Mesodermal cell (in vitro differentiated cells): Measurements from ENCODE around the gene SRGAP2B.
"Not testable (repeated sequence)": the region's sequence is repeated elsewhere in the genome, so short reads cannot be mapped to it uniquely, and the experiment has no call there.

Experiments
- H3K27ac ChIP-seq: 2 replicates; pipeline ENCODE4 v1.7.0; 2013; ENCODE audit warnings: mild to moderate bottlenecking, low read depth, low read length, moderate library complexity; ENCODE audit not compliant: severe bottlenecking
- H3K36me3 ChIP-seq: 2 replicates; pipeline ENCODE4 v1.7.1; 2013; ENCODE audit warnings: mild to moderate bottlenecking, low read length, moderate library complexity; ENCODE audit not compliant: control insufficient read depth, insufficient read depth
- H3K4me1 ChIP-seq: one replicate; pipeline ENCODE4 v1.7.1; 2013; ENCODE audit warnings: mild to moderate bottlenecking, low read length; ENCODE audit not compliant: insufficient read depth, control insufficient read depth, poor library complexity, severe bottlenecking
- H3K4me3 ChIP-seq: 2 replicates; pipeline ENCODE4 v1.7.0; 2013; ENCODE audit warnings: low read length, control low read depth, mild to moderate bottlenecking; ENCODE audit not compliant: insufficient read depth, poor library complexity, severe bottlenecking; ENCODE audit errors: extremely low read depth
- H3K9me3 ChIP-seq: 2 replicates; pipeline ENCODE4 v1.7.1; 2013; ENCODE audit warnings: mild to moderate bottlenecking, low read length, moderate library complexity; ENCODE audit not compliant: control insufficient read depth
- WGBS, 2 experiments: methylation state at CpG; one replicate each; pipeline ENCODE4 v1.1.5; 2013; ENCODE audit warnings: missing lambda C conversion rate in 2 of 2; ENCODE audit not compliant: insufficient coverage in 2 of 2; 5-methylcytosine and 5-hydroxymethylcytosine counted together

SRGAP2B gene

DNA sequence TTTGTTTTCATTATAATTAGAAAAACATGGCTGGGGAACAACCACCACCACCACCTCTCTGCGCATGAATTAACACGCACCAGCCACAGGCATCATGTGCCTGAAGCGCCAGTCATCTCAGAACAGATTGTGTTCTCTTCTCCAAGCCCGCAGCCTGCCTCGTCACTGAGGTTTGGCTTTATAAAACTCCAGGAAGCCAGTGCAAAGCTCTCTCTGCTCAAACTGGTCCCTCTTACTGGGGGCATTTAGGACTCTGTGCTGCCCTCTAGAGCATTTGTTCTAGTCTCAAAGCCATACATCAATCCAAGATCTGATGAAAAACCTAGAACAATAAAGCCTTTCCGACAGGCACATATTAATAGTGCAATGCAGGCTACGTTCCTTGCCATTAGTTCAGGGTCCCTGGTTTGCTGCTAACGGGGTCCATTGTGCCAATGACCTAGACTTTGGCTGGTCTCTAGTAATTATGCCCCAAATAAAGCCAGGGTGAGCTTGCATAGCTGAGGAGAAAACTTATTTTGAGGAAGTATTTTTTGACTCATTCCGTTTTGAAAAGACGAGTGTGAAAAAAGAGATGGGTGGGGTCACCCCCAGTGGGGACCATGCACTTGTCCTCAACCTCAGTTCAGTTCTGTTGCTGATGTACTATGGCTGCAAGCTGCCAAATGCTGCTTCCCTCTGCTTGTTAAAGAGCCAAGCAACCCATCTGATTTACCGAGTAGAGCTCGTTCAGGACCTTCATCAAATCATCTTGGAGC, 181.0 kb downstream of the SRGAP2B start:
- WGBS, 2 experiments, result no CpG with 5 or more reads among the region's 12 CpGs
- not testable (repeated sequence) for H3K27ac ChIP-seq, H3K36me3 ChIP-seq, H3K4me1 ChIP-seq, H3K4me3 ChIP-seq, H3K9me3 ChIP-seq

DNA sequence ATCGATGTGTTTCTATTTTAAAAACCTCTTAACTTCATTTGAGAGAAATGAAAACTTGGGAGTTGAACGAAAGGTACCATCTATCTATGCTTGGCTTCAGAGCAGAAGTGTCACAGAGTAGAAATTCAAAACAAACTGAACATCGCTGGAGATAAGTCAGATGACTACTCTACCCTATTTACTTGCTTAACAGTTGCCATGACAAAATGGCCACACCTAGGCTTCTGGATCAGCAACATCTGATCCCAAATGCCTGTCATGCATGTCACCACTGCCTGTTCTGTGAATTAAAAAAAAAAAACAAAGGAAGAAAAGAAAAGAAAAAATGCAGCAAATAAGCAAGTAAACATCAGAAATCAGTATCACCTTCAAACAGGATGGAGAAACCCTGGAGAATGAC, 181.7 kb downstream of the SRGAP2B start:
- H3K36me3 ChIP-seq, H3K4me3 ChIP-seq, H3K27ac ChIP-seq, H3K4me1 ChIP-seq, H3K9me3 ChIP-seq: not testable (repeated sequence)
- WGBS, 2 experiments, result no CpG with 5 or more reads among the region's 3 CpGs

DNA sequence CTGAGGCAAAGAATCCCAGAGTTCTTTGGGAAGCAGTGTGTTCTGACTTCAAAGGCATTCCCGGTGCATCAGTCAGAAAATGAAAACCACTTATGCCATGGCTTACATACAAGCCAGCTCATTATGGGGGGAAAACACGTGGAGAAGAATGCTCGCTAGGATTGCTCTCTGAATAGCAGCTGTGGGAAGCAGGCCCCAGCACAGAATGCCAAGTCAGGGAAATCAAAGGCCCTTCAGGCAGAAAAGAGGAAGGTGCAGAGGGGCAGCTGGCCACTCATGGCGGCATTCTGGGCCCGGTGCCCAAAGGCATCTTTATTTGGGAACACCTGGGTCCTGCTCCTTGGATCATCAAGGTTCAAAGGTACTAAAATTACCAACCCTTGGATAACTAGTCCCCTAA, 184.4 kb downstream of the SRGAP2B start:
- H3K27ac ChIP-seq, H3K4me1 ChIP-seq, H3K36me3 ChIP-seq, H3K9me3 ChIP-seq, H3K4me3 ChIP-seq: not testable (repeated sequence)
- no CpG with 5 or more reads among the region's 5 CpGs for WGBS, 2 experiments

DNA sequence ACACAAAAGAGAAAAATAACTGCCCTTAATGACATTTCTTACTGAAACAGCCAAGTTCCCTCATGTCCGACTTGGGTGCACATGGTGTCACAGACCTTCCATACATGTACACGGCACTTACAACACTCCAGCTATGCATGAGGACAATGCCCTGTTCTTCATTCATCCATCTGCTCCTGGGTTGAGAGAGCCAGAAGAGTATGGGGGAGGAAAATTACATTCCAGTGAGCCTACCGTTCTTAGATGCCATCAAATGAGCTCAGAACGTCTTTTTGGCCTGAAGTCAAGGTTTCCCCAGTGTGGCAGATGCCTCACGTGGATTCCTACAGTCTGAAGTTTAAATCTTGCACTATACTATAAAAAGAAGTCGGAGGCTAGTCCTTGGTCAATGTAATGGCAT, 194.3 kb downstream of the SRGAP2B start:
- not testable (repeated sequence) for H3K4me1 ChIP-seq
- WGBS, 2 experiments, result no CpG with 5 or more reads among the region's 6 CpGs

DNA sequence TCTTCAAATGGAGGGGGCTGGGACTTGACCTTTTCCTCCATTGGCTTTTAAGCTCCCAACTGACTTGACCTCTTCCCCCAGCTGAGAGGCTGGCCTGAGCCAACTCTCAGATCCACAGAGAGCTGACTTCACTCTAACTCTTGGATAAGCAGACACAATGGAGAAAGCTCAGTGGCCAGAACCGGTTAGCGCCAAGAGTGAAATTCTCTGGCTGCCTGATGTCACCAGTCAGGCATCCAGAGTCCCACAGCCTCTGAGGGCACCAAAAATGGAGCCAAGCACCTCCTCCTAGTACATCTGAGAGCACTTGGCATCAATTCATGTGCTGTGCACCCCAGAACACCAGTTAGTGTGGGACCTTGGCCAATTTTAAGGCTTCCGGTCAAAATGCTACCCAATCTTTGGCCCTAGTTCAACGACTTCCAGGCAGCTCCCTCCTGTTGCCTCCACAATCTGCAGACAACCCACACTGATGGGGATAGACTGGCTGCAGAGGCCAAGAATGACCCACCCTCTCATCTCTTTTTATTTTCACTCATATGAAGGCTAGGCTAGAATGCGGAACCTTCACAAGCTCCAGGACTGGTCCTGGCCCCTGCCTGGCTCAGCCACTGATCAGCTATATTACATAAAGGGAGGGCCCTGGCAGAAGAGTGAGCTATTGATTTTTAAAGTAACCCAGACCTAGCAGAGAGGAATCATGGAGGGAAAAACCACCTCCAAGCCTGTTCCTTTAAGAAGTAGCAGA, 200.5 kb downstream of the SRGAP2B start:
- H3K4me3 ChIP-seq, H3K27ac ChIP-seq, H3K4me1 ChIP-seq, H3K36me3 ChIP-seq, H3K9me3 ChIP-seq: not testable (repeated sequence)
- no CpG with 5 or more reads among the region's 5 CpGs for WGBS, 2 experiments

More for the DNA sequence above, 194.3 kb downstream of the SRGAP2B start:
- H3K27ac ChIP-seq, H3K4me3 ChIP-seq, H3K36me3 ChIP-seq, H3K9me3 ChIP-seq: not testable (repeated sequence)

DNA sequence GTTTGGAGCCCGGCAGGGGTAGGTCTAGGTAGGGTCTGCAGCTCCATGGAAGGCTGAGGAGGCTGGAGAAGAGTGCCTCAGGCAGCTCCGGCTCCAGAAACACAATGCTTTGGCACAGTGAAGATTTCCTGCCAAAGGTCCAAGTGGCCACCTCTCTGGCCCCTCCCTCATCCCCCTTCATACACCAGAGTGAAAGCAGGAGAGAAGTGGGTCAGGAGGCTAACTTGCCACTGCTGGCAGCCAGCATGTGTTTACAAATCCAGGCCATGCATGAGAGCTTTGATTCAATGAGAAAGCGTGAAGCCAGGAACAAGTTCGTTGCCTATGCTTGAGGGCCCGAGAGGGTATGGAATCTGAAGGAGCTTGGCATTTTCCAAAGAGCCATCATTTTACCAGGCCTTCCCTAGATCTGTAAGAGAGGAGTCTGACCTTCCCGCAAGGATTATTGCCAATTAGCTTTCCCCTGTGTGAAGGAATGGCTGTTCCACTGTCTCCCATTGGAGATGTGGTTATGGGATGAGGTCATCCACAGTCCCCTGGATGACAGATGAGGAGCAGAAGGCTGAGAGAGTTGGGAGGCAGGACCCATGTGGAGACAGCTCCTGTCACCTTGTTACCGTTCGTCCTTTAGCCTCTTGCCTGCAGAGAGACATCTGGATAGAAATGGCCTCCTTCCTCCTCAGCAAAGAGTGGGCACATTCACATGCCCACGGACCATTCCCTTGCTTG, 201.3 kb downstream of the SRGAP2B start:
- H3K27ac ChIP-seq, H3K4me1 ChIP-seq: not testable (repeated sequence)
- no CpG with 5 or more reads among the region's 9 CpGs for WGBS, 2 experiments

DNA sequence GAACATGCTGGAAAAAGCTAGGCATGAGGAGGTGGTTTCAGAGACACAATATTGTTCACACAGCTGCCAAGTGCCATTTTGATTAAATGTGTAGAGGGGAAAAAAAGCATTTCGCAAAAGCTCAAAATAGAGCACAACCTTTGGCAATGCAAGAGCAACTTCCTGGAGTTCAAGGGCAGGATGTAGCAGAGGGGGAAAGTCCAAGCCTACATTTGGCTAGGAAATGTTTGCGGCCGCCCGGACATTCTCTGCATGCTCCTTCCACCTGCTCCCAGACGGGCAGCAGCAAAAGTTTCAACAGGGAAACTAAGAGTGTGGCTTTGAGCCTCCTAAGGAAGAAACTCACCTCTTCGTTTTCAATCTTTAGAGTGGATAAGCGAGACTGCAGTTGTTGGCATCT, 202.1 kb downstream of the SRGAP2B start:
- no CpG with 5 or more reads among the region's 7 CpGs for WGBS, 2 experiments
- H3K4me3 ChIP-seq, H3K36me3 ChIP-seq: not testable (repeated sequence)

More for the DNA sequence above, 201.3 kb downstream of the SRGAP2B start:
- not testable (repeated sequence) for H3K9me3 ChIP-seq, H3K4me3 ChIP-seq, H3K36me3 ChIP-seq

DNA sequence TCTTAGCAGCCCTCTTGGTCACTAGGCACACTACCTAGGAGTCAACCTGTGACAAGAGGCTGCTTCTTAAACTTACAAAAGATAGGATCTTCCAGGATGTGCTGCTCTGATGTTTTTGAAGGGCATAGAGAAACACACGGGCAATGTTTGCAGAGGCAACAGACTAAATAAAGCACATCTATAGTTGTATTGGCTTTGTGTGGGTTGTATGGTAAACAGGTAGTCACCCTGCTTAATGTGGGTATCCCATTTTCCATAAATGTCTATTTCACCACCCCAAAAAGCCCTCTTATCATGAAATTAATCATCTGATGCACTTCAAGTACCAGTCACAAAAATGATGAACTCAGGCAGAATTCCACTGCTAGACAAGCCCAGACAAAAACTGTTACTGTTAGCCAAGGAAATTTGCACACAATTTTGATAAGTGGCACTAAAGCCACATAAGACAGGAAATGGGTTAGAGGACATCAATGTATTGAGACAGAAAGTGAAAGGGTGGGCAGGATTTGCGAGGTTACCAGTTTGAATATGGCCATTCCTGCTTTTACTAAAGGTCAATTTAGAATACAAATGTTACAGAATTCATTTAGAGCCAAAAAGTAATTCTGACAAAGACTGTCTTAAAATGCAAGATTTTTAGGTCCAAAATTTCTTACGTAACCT, 205.5 kb downstream of the SRGAP2B start:
- not testable (repeated sequence) for H3K36me3 ChIP-seq, H3K4me3 ChIP-seq, H3K9me3 ChIP-seq, H3K27ac ChIP-seq, H3K4me1 ChIP-seq
- no CpG with 5 or more reads among the region's 3 CpGs for WGBS, 2 experiments

More for the DNA sequence above, 202.1 kb downstream of the SRGAP2B start:
- H3K27ac ChIP-seq, H3K9me3 ChIP-seq, H3K4me1 ChIP-seq: not testable (repeated sequence)

DNA sequence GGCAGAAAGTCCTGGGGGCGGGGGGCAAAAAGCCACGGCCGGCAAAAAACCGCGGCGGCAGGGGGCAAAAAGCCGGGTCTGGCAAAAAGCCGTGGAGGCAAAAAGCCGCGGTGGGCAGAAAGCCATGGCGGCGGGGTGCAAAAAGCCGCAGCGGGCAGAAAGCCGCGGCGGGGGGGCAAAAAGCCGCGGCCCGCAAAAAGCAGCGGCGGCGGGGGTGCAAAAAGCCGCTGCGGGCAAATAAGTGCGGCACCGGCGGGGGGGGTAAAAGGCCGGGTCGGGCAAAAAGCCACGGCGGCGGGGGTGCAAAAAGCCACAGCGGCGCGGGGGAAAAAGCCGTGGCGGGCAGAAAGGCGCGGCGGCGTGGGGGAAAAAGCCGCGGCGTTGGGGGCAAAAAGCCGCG, 212.1 kb downstream of the SRGAP2B start:
- H3K4me1 ChIP-seq, H3K9me3 ChIP-seq, H3K36me3 ChIP-seq, H3K27ac ChIP-seq: not testable (repeated sequence)
- H3K4me3 ChIP-seq, result peak overlapping the region; percentile 50
- whole genome bisulfite sequencing, 2 experiments, result 0% methylated on average over 1 to 12 of the region's 47 CpGs

DNA sequence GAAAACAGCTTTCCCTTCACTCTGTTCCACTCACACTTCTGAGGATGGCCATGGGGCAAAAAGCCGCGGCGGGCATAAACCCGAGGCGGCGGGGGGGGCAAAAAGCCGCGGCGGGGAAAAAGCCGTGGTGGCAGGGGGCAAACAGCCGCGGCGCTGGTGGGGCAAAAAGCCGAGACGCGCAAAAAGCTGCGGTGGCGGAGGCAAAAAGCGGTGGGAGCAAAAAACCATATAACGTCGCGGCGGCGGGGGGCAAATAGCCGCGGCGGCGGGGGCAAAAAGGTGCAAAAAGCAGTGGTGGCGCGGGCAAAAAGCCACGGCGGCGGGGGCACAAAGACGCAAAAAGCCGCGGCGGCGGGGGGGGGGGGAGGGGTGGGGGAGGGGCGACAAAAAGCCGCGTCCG, 212.8 kb downstream of the SRGAP2B start:
- 0% methylated on average over 3 of the region's 42 CpGs; no CpG with 5 or more reads in 1 of the 2 experiments for WGBS, 2 experiments
- H3K9me3 ChIP-seq, H3K4me3 ChIP-seq, H3K27ac ChIP-seq, H3K36me3 ChIP-seq, H3K4me1 ChIP-seq: not testable (repeated sequence)
